IMR-90 (cell line): Measurements from ENCODE around the gene CFAP52. TPM values are rescaled to one million over a fixed set of nuclear protein-coding genes. Genes with fewer than 3 reads are reported as not detected.

Experiments used
- ATAC-seq: fragments of 200-7000 bp; cut with Tn5 transposase; 2 replicates; pipeline ENCODE4 v1.9.1; 2020; ENCODE audit warnings: low read depth, mild to moderate bottlenecking, moderate library complexity
- BruUV-seq: library from RNA; stranded (reverse); fragments of 400-500 nt; replicated peaks from 2 replicates; lab custom pipeline; 2021; lab: Mats Ljungman, UMichigan
- CTCF ChIA-PET: fragments of 300-600 bp; formaldehyde crosslinking; extraction: SDS; loops from one replicate; lab custom pipeline; 2021; ENCODE audit warnings: antibody characterized with exemption; lab: Yijun Ruan, JAX
- POLR2A ChIA-PET: fragments of 300-600 bp; sonication (Branson Sonifier 250); formaldehyde crosslinking; loops from one replicate; lab custom pipeline; 2022; ENCODE audit warnings: antibody characterized with exemption; ENCODE audit not compliant: unreplicated experiment; lab: Charles Lee
- DNase-seq: peaks from one replicate; pipeline ENCODE4 v3.0.0; 2013
- H2AFZ ChIP-seq: replicated peaks from 2 replicates; pipeline ENCODE3; 2013; ENCODE audit warnings: low read length, mild to moderate bottlenecking; ENCODE audit not compliant: poor library complexity
- H2AK5ac ChIP-seq: 2 replicates; pipeline ENCODE4 v1.6.1; 2013; ENCODE audit warnings: low read depth, low read length, inconsistent platforms
- H2AK9ac ChIP-seq: replicated peaks from 2 replicates; pipeline ENCODE3; 2013; ENCODE audit warnings: mild to moderate bottlenecking, low read depth, low read length, moderate library complexity; ENCODE audit not compliant: poor library complexity
- H2BK120ac ChIP-seq: 2 replicates; pipeline ENCODE4 v1.6.1; 2013; ENCODE audit warnings: low read depth, low read length, inconsistent platforms
- H2BK15ac ChIP-seq: 3 replicates; pipeline ENCODE4 v1.6.1; 2013; ENCODE audit warnings: low read depth, low read length, inconsistent platforms
- H2BK20ac ChIP-seq: 2 replicates; pipeline ENCODE4 v1.6.1; 2013; ENCODE audit warnings: low read depth, mild to moderate bottlenecking, inconsistent platforms, low read length, moderate library complexity
- H2BK5ac ChIP-seq: 2 replicates; pipeline ENCODE4 v1.6.1; 2013; ENCODE audit warnings: mild to moderate bottlenecking, low read depth, low read length, inconsistent platforms; ENCODE audit not compliant: poor library complexity, severe bottlenecking
- H3K14ac ChIP-seq: replicated peaks from 2 replicates; pipeline ENCODE4 v1.6.1; 2013; ENCODE audit warnings: low read depth, low read length, inconsistent platforms
- H3K18ac ChIP-seq: 2 replicates; pipeline ENCODE4 v1.6.1; 2013; ENCODE audit warnings: low read depth, low read length, control low read depth
- H3K23ac ChIP-seq: 2 replicates; pipeline ENCODE4 v1.6.1; 2013; ENCODE audit warnings: low read depth, low read length, inconsistent platforms
- H3K27ac ChIP-seq: 2 replicates; pipeline ENCODE4 v1.5.1; 2013; ENCODE audit warnings: mild to moderate bottlenecking, control low read depth, low read length; ENCODE audit not compliant: insufficient read depth
- H3K27me3 ChIP-seq: 2 replicates; pipeline ENCODE4 v1.6.1; 2013; ENCODE audit warnings: low read length; ENCODE audit not compliant: control insufficient read depth, insufficient read depth
- H3K36me3 ChIP-seq: 2 replicates; pipeline ENCODE4 v1.6.1; 2013; ENCODE audit warnings: low read length, mixed read lengths; ENCODE audit not compliant: control insufficient read depth, insufficient read depth
- H3K4ac ChIP-seq: 2 replicates; pipeline ENCODE4 v1.6.1; 2013; ENCODE audit warnings: low read depth, low read length, inconsistent platforms
- H3K4me1 ChIP-seq: 2 replicates; pipeline ENCODE4 v1.6.1; 2013; ENCODE audit warnings: low read length, mixed read lengths; ENCODE audit not compliant: control insufficient read depth, insufficient read depth
- H3K4me2 ChIP-seq: 2 replicates; pipeline ENCODE4 v1.6.1; 2013; ENCODE audit warnings: low read depth, mild to moderate bottlenecking, control low read depth, low read length, moderate library complexity
- H3K4me3 ChIP-seq: 2 replicates; pipeline ENCODE4 v1.5.1; 2013; ENCODE audit warnings: low read depth, mild to moderate bottlenecking, control low read depth, low read length, moderate library complexity; ENCODE audit not compliant: insufficient read depth
- H3K56ac ChIP-seq: 2 replicates; pipeline ENCODE4 v1.6.1; 2013; ENCODE audit warnings: low read length, inconsistent platforms; ENCODE audit not compliant: insufficient read depth; ENCODE audit errors: extremely low read depth
- H3K79me1 ChIP-seq, 2 experiments: 2 replicates each; pipeline ENCODE4 v1.6.1; 2013; ENCODE audit warnings: low read length in 2 of 2, inconsistent platforms in 1 of 2, low read depth in 1 of 2
- H3K9ac ChIP-seq: 2 replicates; pipeline ENCODE4 v1.6.1; 2013; ENCODE audit warnings: low read depth, low read length, control low read depth
- H3K9me1 ChIP-seq: 2 replicates; pipeline ENCODE4 v1.6.1; 2013; ENCODE audit warnings: low read length, inconsistent platforms; ENCODE audit not compliant: insufficient read depth
- H3K9me3 ChIP-seq: 2 replicates; pipeline ENCODE4 v1.6.1; 2013; ENCODE audit warnings: low read length; ENCODE audit not compliant: control insufficient read depth, insufficient read depth
- H4K20me1 ChIP-seq: 2 replicates; pipeline ENCODE4 v1.6.1; 2013; ENCODE audit warnings: low read length, inconsistent platforms; ENCODE audit not compliant: insufficient read depth
- H4K5ac ChIP-seq: 2 replicates; pipeline ENCODE4 v1.6.1; 2013; ENCODE audit warnings: mild to moderate bottlenecking, low read depth, low read length, control low read depth
- H4K8ac ChIP-seq, 2 experiments: 2 replicates each; pipeline ENCODE4 v1.6.1; 2013; ENCODE audit warnings: low read depth in 2 of 2, low read length in 2 of 2, control low read depth in 1 of 2, inconsistent platforms in 1 of 2
- H4K91ac ChIP-seq: 2 replicates; pipeline ENCODE4 v1.6.1; 2013; ENCODE audit warnings: low read depth, low read length, inconsistent platforms; ENCODE audit not compliant: insufficient read depth
- BHLHE40 ChIP-seq: fragments of 150-350 bp; IDR thresholded peaks from 2 replicates; pipeline ENCODE4 v1.6.1; 2016; ENCODE audit warnings: mild to moderate bottlenecking, low read depth, low read length
- MAZ ChIP-seq: IDR thresholded peaks from 2 replicates; pipeline ENCODE4 v1.6.1; 2012; ENCODE audit warnings: low read depth, mild to moderate bottlenecking, low read length, improper control_type of control experiment, moderate library complexity, borderline replicate concordance
- RAD21 ChIP-seq: IDR thresholded peaks from 2 replicates; pipeline ENCODE4 v1.6.1; 2012; ENCODE audit warnings: low read length, improper control_type of control experiment
- RCOR1 ChIP-seq: IDR thresholded peaks from 2 replicates; pipeline ENCODE4 v1.6.1; 2012; ENCODE audit warnings: mild to moderate bottlenecking, low read length, improper control_type of control experiment; ENCODE audit not compliant: insufficient replicate concordance
- RFX5 ChIP-seq: IDR thresholded peaks from 2 replicates; pipeline ENCODE4 v1.8.0; 2012; ENCODE audit warnings: low read depth, mild to moderate bottlenecking, low read length, moderate library complexity
- SMC3 ChIP-seq: fragments of 150-350 bp; IDR thresholded peaks from 2 replicates; pipeline ENCODE4 v1.6.1; 2016; ENCODE audit warnings: low read depth, mild to moderate bottlenecking, antibody characterized with exemption, low read length, moderate library complexity
- USF2 ChIP-seq: fragments of 150-350 bp; IDR thresholded peaks from 2 replicates; pipeline ENCODE4 v1.6.1; 2017; ENCODE audit warnings: mild to moderate bottlenecking, antibody characterized with exemption, low read length, low read depth
- WGBS, 2 experiments: methylation state at CpG; one replicate each; pipeline versions ENCODE4 v1.1.5 to v1.1.7; 2013; ENCODE audit warnings: missing lambda C conversion rate in 2 of 2; ENCODE audit not compliant: insufficient read length in 1 of 2; ENCODE audit errors: extremely low coverage in 2 of 2; 5-methylcytosine and 5-hydroxymethylcytosine counted together
- dilution Hi-C: fragments of 300-500 bp; cut with HindIII; formaldehyde crosslinking; loops from one replicate; pipeline ENCODE4 v1.14.3; 2018; ENCODE audit warnings: low sequenced_read_pairs; ENCODE audit not compliant: unreplicated experiment
- in situ Hi-C: fragments of 300-500 bp; cut with MboI; formaldehyde crosslinking; loops from 3 replicates; pipeline ENCODE4 v1.14.3; 2019; ENCODE audit warnings: low sequenced_read_pairs, inconsistent platforms, mixed read lengths
- intact Hi-C: fragments of 100-400 bp; cut with micrococcal nuclease; formaldehyde crosslinking; loops from 2 replicates; pipeline ENCODE4 v1.10.0; 2022
- polyA plus RNA-seq, 3 experiments: library from polyadenylated mRNA; depleted of rRNA; stranded (reverse); fragments of >200 nt; gene quantifications; 2 replicates each; pipeline ENCODE4 v1.2.3, GENCODE V29; 2012; ENCODE audit warnings: low replicate concordance in 1 of 3
- total RNA-seq: library from RNA; depleted of rRNA; stranded (reverse); fragments of >200 nt; gene quantifications from 2 replicates; pipeline ENCODE4 v1.2.3, GENCODE V29; 2012

The CFAP52 gene
- total and polyA plus RNA-seq, 2 of the 4 experiments (the other 2 are of a cell fraction), result 0.22 TPM; not detected in 1

GRCh38 chr17:9644910-9645751, 68.7 kb downstream of the CFAP52 start, which contains the start of gene USP43:
TSS of gene USP43 (plus strand) at chr17:9645517. CDS start at chr17:9645633, 116 bp downstream.
- H3K79me1 ChIP-seq, result no peaks in the 10 kb centered on the region
- no peak within 1 kb of the TSS for H2BK15ac ChIP-seq
- peak within 1 kb of the TSS; percentile 78 for H2AFZ ChIP-seq
- no peaks in the 10 kb centered on the region for H3K4me1 ChIP-seq
- 1% methylated on average over 43 of the region's 72 CpGs; no CpG with 5 or more reads in 1 of the 2 experiments for WGBS, 2 experiments
- no peak within 1 kb of the TSS for H3K27ac ChIP-seq
- no peaks in the 10 kb centered on the region for H3K9me3 ChIP-seq
- TF ChIP-seq MAZ (no peak), SMC3 (no peak), RFX5 (no peak), RCOR1 (no peak), RAD21 (no peak), USF2 (no peak), BHLHE40 (no peak)
- H3K4me2 ChIP-seq, result peak within 1 kb of the TSS; percentile 58; the same call in 1 of the 2 replicates
- DNase-seq, result no peak
- in situ Hi-C loops, result no loop called here
- ChIA-PET POLR2A (interaction anchor here (0.6 kb wide), 1 partner anchor 1132 kb away, joined by 5 read pairs; no protein-coding TSS in a partner anchor), CTCF (no interaction called here)
- no peaks in the 10 kb centered on the region for H4K20me1 ChIP-seq
- peaks cover 10% of the 10 kb centered on the region; the same call in 1 of the 2 replicates for H3K27me3 ChIP-seq
- H2BK5ac ChIP-seq, result no peak within 1 kb of the TSS
- no peaks in the 10 kb centered on the region for H3K36me3 ChIP-seq
- intact Hi-C loops, result no loop called here
- H2AK9ac ChIP-seq, result no peak within 1 kb of the TSS
- H3K18ac ChIP-seq, result no peak within 1 kb of the TSS
- no peak within 1 kb of the TSS for H4K8ac ChIP-seq
- no peak within 1 kb of the TSS for H2BK20ac ChIP-seq
- no peaks in the 10 kb centered on the region for H3K9me1 ChIP-seq
- no peak within 1 kb of the TSS; the same call in 1 of the 2 replicates for H3K4me3 ChIP-seq
- no peak within 1 kb of the TSS for H3K9ac ChIP-seq
- no peak within 1 kb of the TSS for H3K56ac ChIP-seq
- H3K23ac ChIP-seq, result no peak within 1 kb of the TSS
- H2AK5ac ChIP-seq, result no peak within 1 kb of the TSS
- no peak within 1 kb of the TSS for H4K91ac ChIP-seq
- H3K4ac ChIP-seq, result no peak within 1 kb of the TSS
- peak; percentile 49 for ATAC-seq
- no peak within 1 kb of the TSS for H3K14ac ChIP-seq
- no peak within 1 kb of the TSS for H4K5ac ChIP-seq
- H2BK120ac ChIP-seq, result no peak within 1 kb of the TSS
- dilution Hi-C loops, result no loop called here
- BruUV-seq, result no TSS peak
